NCI-H2196 treated with DMSO at 0.1 percent for 48 hours (cell line): Measurements from ENCODE around the gene MYLK2.

Experiments used
- DNase-seq: peaks from one replicate; lab custom pipeline; 2025; ENCODE audit not compliant: unreplicated experiment; lab: John Stamatoyannopoulos, UW

MYLK2 gene

DNA sequence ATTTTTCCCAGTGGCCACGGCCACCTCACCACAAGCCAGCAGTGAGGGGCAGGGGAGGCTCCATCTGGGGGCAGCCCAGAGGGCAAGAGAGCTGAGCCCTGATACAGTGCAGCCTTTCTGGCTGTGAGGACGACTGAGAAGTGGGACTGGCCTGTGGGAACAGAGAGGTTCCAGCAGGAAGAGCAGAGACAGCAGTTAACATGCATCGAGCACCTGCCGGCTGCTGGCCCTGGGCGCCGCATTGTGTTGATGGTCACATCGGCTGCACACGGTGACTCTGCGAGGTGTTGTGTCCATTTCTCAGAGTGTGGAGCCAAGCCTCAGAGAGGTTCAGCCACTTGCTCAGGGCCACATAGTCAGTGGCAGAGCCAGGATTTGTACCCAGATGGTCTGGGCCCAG is 16.4 kb downstream of the MYLK2 start:
- no peak for DNase-seq

DNA sequence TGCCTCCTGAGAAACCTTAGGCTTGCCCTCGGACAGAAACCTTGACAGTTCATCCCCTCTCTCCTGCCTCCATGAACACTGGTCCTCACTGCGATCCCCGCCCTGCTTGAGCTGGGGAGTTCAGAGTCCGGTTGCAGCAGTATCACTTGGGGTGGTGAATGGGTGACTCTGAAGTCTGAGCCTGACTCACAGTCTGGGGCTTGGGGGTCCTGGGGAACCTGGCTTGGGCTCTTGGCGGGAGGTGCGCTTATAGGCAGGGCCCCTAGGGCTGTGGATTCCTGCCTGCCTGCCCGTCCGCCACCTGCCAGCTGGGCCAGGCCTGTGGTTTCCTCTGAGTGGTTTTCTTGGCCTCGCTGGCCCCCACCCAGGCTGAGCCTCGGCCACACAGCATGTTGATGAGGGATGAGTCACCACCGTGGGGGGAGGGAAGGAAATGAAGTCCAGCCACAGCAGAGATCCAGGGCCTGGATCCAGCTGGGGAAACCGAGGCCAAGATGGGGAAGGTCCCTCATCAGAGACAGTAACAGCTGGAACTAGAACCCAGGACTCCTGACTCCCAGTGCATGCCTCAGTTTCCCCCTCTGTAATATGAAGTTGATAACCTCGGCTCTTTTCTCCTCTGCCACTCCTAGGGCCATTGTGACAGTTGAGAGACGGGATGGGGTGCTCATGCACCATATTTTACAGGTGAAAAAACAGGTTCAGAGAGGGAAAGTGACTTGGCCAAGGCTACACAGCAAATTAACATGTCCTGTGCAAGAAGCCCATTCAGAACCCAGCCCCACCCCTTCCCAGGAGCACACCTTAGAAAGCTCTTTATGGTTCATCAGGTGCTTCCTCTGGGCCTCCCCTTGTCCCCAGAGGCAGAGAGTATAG is 17.1 kb downstream of the MYLK2 start:
- peak; percentile 81 for DNase-seq

DNA sequence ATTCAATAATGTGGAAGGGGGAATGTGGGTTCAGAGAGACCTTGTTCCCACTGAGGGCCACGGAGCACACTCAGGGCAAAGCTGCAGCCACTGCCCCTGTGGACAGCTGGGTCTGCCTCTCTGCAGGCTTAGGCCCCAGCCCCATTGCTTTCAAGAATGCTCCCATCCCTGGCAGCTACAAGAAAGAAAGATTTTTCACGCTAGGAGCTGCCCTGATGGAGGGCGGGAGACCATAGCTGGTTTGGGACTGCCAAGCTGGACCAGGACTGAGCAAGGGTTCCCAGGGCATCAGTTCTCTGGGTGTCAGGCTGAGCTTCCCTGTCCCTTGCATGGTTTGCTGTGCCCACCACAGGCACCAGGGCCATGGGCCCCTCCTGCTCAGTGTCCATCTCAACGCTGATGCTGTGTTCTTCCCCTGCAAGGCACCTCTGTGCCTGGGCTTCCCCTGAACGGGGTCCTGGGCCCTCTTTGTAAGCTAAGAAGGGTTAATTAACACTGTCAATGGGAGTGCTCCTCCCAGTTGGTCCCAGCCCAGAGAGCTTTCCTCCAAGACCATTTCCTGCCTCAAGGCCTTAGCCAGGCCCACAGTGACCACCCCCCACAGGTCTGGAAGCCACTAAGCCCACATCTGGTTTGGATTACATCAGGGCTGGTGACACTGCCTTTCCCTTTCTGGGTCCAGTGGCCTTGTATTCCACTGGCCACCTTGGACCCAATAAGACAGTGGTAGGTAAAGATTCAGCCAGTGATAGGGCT is 17.9 kb downstream of the MYLK2 start:
- DNase-seq: no peak

DNA sequence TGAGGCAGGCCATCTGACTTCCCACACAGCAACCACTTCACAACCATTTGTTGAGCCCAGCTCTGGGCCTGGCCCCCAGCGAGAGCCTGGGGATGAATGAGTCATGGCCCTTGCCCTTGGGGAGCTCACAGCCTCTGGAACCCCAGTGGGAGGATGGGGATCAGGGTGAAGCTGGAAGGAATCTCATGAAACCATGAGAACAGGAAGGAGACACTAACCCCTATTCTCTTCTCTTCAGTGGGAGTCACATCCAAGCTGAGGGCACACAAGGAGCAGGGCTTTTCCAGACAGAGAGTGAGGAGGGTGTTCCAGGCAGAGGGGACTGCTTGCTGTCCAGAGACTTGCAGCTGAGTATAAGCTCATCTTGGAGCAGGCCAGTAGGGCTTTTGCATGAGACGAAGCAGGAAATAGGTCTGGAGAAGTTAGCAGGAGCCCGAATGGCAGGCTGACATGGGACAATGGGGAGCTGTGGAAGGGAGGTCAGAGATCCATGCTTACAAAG is 18.8 kb downstream of the MYLK2 start:
- no peak for DNase-seq

DNA sequence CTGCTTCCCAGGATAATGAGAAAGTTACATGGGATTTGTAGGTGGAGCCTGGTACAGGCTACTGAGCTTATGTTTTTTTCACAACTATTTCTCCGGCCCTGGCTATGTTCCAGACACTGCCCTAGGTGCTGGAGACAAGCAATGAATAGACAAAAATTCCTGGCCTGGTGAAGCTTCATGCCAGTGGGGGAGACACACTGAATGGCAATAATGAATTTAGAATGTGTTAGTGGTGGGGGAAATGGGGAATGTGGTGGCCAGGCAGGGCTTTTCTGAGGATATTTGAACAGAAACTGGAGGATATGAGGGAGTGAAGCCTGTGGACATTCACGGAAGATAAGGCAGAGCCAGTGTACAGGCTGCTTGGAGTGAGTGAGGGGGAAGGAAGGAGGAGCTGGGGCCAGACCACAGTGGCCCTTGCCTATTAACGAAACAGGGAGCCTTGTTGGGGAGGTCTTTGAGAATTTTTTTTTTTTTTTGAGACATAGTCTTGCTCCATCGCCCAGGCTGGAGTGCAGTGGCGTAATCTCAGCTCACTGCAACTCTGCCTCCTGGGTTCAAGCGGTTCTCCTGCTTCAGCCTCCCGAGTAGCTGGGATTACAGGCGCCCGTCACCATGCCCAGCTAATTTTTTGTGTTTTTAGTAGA is 19.6 kb downstream of the MYLK2 start:
- DNase-seq: no peak

DNA sequence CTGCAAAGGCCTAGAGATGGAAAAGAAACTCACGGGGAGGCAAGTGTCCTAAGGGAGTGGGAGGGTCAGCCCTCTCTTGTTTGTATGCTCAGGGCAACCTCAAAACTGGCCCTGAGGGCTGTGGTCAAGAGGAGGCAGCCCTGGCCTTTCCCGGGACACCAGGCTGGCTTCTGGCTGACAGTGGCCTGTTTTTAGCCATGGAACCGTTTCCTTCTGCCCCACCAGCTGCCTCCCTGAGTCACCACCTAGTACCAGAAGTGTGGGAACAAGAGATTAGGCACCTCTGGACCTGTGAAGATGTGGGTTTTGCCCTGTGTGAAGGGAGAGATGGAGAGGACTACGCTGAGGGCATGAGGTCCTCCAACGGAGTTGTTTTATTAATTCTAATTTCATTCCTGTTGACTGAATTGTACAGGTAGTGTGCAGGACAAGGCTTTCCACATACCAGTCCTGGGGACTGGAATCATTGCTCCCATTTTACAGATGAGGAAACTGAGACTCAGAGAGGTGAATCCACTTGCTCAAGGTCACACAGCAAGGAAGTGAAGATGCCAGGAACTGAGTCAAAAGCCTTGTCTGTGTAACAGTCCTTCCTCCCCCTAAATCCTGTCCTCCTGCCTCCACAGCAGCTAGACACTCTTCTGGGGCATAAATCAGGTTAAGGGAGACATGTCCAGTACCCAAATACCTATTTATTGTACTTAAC is 20.8 kb downstream of the MYLK2 start:
- DNase-seq: no peak

DNA sequence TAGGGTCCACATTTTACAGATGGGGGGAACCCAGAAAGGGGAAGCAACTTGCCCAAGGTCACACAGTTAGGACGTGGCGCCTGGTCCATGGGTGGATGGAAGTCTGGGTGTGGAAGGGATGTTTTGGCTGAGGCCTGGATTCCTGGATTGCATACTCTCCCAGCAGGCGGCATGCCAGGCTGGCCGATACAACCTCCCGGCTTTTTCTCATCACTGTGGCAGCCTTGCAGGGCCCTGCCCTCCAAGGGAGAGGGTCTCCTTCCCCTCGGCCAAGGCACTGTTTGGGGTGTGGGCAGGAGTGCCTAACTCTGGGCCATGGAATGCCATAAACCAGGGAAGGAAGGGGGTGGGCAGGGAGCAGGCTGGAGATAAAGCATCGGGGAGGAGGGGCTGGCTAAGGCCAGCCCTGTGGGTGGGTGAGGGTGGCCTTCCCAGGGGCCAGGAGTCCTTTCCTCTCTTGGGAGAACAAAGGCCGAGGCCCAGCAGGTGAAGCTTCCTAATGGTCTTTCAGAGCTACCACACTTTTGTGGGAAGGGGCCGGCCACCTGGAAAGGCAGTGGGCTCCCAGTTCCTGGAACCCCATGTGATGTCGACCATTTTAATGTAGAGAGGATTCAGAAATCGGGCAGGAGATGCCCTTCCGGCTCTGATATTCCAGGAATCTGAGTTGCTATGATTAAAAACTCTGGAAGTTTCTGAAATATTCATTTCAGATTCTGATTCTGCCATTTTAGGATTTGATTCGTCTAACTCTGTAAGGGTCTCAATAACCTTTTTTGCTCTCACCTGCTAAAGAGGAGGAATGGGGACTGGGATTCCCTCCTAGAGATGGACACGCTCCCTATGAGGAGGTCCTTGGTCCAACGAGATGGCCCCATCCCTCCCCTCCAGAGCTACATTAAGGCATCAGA is 22.0 kb downstream of the MYLK2 start:
- no peak for DNase-seq

DNA sequence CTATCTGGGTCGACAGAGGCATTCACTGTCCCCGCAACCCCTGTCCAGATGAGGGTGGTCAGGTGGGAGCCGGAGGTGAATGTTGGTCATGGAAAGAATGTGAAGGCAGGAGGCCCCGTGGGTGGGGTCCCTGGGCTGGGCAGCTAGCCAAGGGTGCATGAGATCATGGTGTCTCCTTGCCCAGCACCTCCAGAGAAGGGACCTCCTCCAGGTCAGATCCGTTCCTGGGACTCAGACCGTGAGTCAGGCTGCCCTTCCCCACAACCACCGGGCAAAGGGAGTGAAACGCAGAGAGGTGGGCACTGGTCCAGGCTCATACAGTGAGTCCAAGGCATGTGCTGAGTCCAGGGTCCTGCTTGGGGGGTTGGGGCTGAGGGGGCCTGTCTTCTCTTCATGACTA is 22.8 kb downstream of the MYLK2 start:
- no peak for DNase-seq

DNA sequence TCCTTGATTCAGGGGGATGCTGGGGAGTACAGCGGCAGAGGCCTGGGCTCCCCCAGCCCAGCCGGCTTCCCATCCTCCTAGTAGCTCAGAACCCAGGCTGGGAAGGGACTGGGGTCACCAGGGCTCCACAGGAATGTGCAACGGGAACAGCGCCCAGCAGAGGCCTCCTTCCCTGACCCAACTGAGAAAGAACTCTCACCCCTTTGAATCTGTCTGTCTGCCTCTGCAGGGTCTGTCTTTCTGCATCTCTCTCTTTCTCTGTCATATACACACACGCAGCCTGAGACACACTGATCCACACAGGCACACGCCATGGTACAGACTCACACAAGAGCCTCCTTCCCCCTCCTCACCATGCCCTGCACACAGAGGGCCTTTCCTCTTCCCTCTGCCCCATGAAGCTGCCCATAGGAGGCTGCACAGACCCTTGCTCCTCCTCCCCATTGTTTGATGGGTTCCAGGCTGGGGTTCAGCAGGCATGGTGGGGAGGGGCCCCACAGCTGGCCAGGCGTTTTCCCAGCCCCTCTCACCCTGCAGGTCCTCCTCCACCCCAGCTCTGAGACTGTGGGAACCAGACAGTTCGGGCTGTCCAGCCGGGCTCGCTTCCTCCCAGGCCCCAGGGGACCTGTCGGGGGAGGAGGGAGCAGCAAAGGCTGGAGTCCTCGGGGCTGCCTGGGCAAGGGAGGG is 23.5 kb downstream of the MYLK2 start:
- DNase-seq: no peak

DNA sequence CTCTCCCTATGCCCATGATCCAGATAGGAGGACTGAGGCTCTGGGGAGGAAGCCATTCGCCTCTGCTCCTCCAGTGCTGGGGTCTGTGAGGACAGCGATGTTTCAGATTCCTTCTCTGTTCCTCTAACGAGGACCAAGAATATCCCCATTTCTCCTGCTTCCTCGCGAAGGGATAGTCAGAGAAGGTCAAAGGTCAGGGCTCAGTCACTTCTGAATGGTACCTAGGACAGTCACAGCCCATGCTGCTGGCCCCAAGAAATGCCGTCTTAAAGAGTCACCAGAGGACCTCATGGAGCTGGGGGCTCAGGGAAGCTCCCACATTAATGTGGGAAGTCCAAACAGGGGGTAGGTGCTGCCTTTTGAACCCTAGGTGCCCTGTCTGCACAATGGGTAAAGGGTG is 24.1 kb downstream of the MYLK2 start:
- no peak for DNase-seq

DNA sequence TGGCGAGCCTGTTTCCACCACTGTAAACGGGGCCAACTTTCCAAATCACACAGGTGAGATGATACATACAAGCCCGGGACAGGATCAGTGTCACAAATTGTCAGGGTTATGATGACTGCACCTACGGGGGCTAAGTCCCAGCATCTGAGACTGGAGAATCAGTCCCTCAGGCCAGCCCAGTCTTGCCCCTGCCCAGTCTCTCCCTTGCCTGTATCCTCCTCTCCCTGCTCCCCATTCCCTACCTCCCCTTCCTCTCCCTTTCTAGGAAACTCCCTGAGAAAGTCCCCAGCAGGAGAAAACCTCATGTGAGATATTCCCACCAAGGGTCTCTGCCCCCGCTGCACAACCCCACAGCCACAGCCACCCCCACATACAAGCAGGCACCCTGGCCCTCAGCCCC is 24.7 kb downstream of the MYLK2 start:
- DNase-seq: no peak

DNA sequence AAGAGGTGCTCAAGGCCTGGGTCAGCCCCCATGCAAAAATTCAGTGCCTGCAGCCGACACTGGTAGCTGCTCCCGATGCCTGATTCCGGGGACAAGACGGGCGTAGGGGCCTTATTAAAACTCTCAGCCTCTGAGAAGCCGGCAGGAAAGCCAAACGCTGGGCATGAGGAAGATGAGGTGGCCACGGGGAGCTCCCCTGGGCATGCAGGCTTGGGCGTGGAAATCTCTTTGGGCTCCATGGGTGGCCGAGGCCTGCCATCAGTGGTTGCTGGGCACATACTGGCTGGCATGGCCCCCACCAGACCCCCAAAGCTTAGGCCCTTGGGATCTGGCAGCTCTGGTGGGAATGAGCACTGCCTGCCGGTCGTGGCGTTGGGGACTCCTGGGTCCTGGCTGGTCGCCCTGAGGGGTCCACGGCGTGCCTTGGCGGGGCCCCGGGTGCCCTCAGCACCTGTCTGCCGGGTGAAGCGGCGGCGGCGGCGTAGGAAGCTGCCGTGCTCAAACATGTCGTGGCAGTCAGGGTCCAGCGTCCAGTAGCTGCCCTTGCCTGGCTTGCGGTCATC is 25.7 kb downstream of the MYLK2 start:
- DNase-seq: no peak

DNA sequence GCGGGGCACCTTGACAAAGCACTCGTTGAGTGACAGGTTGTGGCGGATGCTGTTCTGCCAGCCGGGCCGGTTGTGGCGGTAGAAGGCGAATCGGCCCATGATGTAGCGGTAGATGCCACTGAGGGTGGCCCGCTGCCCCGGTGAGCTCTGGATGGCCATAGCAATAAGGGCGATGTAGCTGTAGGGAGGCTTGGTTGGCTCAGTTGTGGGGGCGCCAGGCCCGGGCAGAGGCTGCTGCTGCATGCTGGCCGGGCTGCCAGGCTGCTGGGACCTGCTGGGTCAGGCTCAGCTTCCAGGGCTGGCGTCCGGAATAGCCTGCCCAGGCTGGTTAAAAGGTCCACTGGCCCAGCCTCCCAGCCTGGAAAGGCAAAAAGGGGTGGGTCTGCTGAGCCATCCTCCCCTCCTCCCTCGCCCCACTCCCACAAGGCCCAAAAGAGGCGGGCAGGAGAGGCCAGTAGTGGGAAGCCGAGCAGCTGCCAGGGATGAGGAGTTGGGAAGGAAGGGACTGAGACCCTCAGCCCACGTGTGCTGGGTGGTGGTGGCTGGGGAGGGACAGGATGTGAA is 26.2 kb downstream of the MYLK2 start, which contains the start of gene FOXS1:
FOXS1 (minus strand) TSS at position 305 of the 564 bp plus-strand sequence; CDS start at position 243, 62 bp downstream.
- no peak for DNase-seq

DNA sequence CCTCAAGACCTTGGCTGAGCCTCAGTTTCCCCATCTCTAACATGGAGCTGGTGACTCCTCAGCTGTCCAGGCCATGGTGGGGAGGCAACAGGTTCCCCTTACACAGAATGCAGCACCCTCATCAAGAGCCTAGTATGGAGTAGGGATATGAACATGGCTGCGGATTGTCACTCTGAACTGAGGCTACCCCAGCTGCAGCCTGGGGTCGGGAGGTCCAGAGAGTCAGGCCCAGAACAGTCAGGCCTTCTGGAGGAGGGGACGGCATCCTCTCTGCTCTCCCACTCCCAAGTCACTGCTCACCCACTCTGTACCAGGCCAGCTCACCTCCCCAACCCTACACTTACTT is 27.6 kb downstream of the MYLK2 start:
- DNase-seq: no peak

DNA sequence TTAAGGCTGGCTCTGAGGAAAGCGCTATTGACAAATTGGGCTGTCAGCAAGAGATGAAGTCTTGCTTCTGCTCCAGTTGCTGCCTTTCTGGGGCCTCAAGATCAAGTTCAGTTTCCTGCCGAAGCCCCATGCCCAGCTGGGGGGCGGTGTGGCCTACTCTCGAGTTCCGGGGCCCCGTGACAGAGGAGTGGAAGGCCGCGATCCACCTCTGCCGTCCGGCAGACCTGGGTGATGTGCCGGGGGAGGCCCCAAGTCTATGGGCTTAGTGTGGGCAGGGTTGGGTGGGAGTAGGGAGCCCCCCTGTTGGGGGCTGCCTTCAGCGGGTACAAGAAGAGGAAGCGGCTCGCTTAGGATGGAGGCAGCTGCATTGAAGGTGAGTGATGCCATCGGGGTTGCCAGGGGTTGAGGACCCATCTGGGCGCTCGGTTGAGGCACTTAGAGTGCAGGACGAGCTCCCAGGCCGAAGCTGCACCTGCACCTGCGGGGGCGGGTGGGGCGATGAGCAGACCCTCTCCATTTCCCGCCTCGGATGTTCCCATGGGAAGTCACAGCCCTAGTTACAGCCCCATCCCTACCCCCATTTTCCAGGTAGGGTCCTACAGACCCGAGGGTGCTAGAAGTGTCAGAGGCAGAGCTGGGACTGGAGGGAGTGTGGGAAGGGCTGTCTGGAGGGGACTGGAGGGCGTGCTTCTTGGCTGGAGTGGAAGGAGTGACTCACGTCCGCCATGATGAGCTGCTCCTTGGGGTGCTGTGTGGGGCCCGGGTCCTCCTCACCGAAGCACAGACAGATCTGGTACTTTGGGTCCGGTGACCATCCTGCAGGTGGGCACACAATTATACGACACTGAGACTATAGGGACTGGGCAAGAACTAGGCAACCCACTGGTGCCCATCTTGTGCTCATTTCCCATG is 29.2 kb downstream of the MYLK2 start:
- no peak for DNase-seq

DNA sequence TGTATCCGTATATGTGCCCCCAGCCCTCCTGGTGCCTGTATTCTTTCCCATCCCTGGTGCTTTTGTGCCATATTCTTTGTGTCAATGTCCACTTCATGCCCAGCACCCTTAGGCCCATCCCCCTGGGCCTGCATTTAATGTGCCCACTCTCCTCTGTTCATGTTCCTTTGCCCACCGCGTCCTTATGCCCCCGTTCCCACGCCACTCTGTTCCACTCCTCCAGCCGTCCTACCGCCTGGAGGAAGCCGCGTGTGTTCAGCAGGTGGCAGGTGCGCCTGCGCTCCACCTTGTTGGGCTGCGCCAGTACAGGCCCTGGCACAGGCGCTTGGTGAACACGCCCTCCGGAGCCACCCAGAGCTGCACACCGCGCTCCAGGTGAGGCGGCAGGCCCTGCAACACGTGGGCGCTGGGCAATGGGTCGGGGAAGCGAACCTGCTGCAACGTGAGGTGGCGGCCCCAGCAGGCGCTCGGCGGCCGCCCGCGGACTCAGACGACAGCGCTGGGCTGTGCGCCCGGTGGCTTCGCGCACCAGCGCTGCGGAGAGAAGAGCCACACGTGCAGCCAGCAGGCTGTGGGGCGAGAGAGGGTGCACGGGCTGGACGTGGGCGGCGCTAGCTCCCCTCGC is 30.3 kb downstream of the MYLK2 start:
- peak; percentile 55 for DNase-seq

DNA sequence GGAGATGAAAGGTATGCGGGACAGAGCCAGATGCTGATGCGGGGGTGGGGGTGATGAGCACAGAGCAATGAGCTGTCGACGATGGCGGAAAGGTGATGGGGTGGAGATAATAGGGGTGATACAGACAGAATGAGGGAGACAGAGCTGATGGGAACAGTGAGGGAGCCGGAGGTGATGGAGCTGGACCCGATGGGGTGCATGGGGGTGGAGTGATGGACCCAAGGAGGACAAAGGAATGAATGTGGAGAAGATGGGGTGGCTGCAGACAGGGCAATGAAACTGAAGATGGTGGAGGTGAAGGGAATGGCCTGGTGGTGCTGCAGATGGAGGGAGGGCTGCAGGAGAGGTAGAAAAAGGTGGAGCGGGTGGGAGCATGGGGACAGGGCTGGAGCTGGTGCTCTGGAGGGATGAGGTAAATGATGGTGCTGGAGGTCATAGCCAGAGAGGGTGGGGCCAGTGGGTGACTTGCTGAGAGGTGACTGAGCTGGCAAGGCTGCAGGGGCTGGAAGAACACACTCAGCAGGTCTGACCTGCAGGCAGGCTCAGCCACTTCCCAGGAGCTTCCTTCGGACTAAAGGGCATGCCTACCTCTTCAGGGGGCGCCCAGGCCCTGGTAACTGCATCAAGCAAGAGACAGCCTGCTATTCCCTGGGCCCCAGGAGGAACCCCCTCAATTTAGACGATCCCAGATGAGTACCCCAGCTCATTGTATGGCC is 32.2 kb downstream of the MYLK2 start:
- DNase-seq: no peak
